GM12801 (cell line): ENCODE data around the gene CAMTA1.

Experiments
- CTCF ChIP-seq: IDR thresholded peaks from one replicate; pipeline ENCODE4 v1.5.1; 2011; ENCODE audit warnings: control low read depth; ENCODE audit not compliant: insufficient read length; ENCODE audit errors: extremely low read depth

CAMTA1 gene

GRCh38 chr1:6783936-6784559 is 1.2 kb upstream of the CAMTA1 start:
- no peak for TF ChIP-seq CTCF

GRCh38 chr1:6784560-6785317 is 515 bp upstream of the CAMTA1 start:
- no peak for TF ChIP-seq CTCF

- TF ChIP-seq CTCF = no peak
Measured at GRCh38 chr1:6785728-6786505, 663 bp downstream of the CAMTA1 start.

- no peak for TF ChIP-seq CTCF
Measured at GRCh38 chr1:6788946-6789345, 3.7 kb downstream of the CAMTA1 start.

- no peak for TF ChIP-seq CTCF
Measured at GRCh38 chr1:6790146-6790545, 4.9 kb downstream of the CAMTA1 start.

GRCh38 chr1:6794164-6794563 is 8.9 kb downstream of the CAMTA1 start:
- TF ChIP-seq CTCF = no peak

GRCh38 chr1:6795203-6795602 is 9.9 kb downstream of the CAMTA1 start:
- TF ChIP-seq CTCF = no peak
